Dendritic cell treated with granulocyte-macrophage colony-stimulating factor and Interleukin-4, amounts not matched to agents 40 ng/mL and 50 ng/mL, for 4 days (primary cell): ENCODE measurements around the gene PTPRD.

Experiments used
- H3K27ac Mint-ChIP-seq: one replicate; pipeline ENCODE4 v1.8.0; 2022; ENCODE audit warnings: mild to moderate bottlenecking, mixed read lengths
- H3K27me3 Mint-ChIP-seq: one replicate; pipeline ENCODE4 v1.8.0; 2022; ENCODE audit warnings: mild to moderate bottlenecking, mixed read lengths
- H3K36me3 Mint-ChIP-seq: one replicate; pipeline ENCODE4 v1.8.0; 2022; ENCODE audit warnings: low read depth, mixed read lengths
- H3K4me1 Mint-ChIP-seq: one replicate; pipeline ENCODE4 v1.8.0; 2022; ENCODE audit warnings: low read depth, mixed read lengths
- H3K4me3 Mint-ChIP-seq: one replicate; pipeline ENCODE4 v1.8.0; 2022; ENCODE audit warnings: mild to moderate bottlenecking, moderate library complexity, mixed read lengths
- H3K9me3 Mint-ChIP-seq: one replicate; pipeline ENCODE4 v1.8.0; 2022; ENCODE audit warnings: mixed read lengths
- intact Hi-C: fragments of 100-400 bp; cut with micrococcal nuclease; formaldehyde crosslinking; loops from one replicate; pipeline ENCODE4 v1.15.0; 2022

Gene PTPRD

GRCh38 chr9:10236161-10236560, 376.6 kb downstream of the PTPRD start:
- Mint-ChIP-seq H3K4me3 (no peak overlapping the region), H3K27me3 (no peaks in the 10 kb centered on the region), H3K4me1 (no peaks in the 10 kb centered on the region), H3K36me3 (no peaks in the 10 kb centered on the region), H3K9me3 (no peaks in the 10 kb centered on the region), H3K27ac (no peak overlapping the region)
- intact Hi-C loops, result no loop called here

- no peaks in the 10 kb centered on the region for H3K9me3 Mint-ChIP-seq
- H3K4me3 Mint-ChIP-seq, result no peak overlapping the region
- intact Hi-C loops, result no loop called here
- H3K4me1 Mint-ChIP-seq, result no peaks in the 10 kb centered on the region
- H3K27ac Mint-ChIP-seq, result no peak overlapping the region
- H3K36me3 Mint-ChIP-seq, result no peaks in the 10 kb centered on the region
- no peaks in the 10 kb centered on the region for H3K27me3 Mint-ChIP-seq
Measured at GRCh38 chr9:10235376-10235775, 377.4 kb downstream of the PTPRD start.

- Mint-ChIP-seq H3K4me1 (no peaks in the 10 kb centered on the region), H3K36me3 (no peaks in the 10 kb centered on the region), H3K27me3 (no peaks in the 10 kb centered on the region), H3K9me3 (no peaks in the 10 kb centered on the region), H3K27ac (no peak overlapping the region), H3K4me3 (no peak overlapping the region)
- intact Hi-C loops, result no loop called here
Measured at GRCh38 chr9:10232352-10232930, 380.4 kb downstream of the PTPRD start.

- Mint-ChIP-seq H3K36me3 (no peaks in the 10 kb centered on the region), H3K9me3 (no peaks in the 10 kb centered on the region), H3K4me3 (no peak overlapping the region), H3K27ac (no peak overlapping the region), H3K4me1 (no peaks in the 10 kb centered on the region), H3K27me3 (no peaks in the 10 kb centered on the region)
- intact Hi-C loops, result no loop called here
Measured at GRCh38 chr9:10230512-10230911, 382.3 kb downstream of the PTPRD start.

GRCh38 chr9:10228082-10228481, 384.7 kb downstream of the PTPRD start:
- no peaks in the 10 kb centered on the region for H3K4me1 Mint-ChIP-seq
- H3K27me3 Mint-ChIP-seq, result no peaks in the 10 kb centered on the region
- intact Hi-C loops, result loop anchor here (10.0 kb wide), 1 partner anchor 467 kb away; no protein-coding TSS in a partner anchor
- H3K9me3 Mint-ChIP-seq, result no peaks in the 10 kb centered on the region
- no peaks in the 10 kb centered on the region for H3K36me3 Mint-ChIP-seq
- no peak overlapping the region for H3K4me3 Mint-ChIP-seq
- no peak overlapping the region for H3K27ac Mint-ChIP-seq

- intact Hi-C loops, result loop anchor here (10.0 kb wide), 1 partner anchor 468 kb away; no protein-coding TSS in a partner anchor
- no peaks in the 10 kb centered on the region for H3K27me3 Mint-ChIP-seq
- H3K4me1 Mint-ChIP-seq, result no peaks in the 10 kb centered on the region
- no peaks in the 10 kb centered on the region for H3K36me3 Mint-ChIP-seq
- no peaks in the 10 kb centered on the region for H3K9me3 Mint-ChIP-seq
- H3K27ac Mint-ChIP-seq, result no peak overlapping the region
- no peak overlapping the region for H3K4me3 Mint-ChIP-seq
Measured at GRCh38 chr9:10226996-10227395, 385.8 kb downstream of the PTPRD start.

- Mint-ChIP-seq H3K4me1 (peaks cover 6% of the 10 kb centered on the region), H3K27me3 (peaks cover 6% of the 10 kb centered on the region), H3K36me3 (no peaks in the 10 kb centered on the region), H3K9me3 (no peaks in the 10 kb centered on the region), H3K27ac (no peak overlapping the region), H3K4me3 (no peak overlapping the region)
- intact Hi-C loops, result no loop called here
Measured at GRCh38 chr9:10212702-10213101, 400.1 kb downstream of the PTPRD start.

- Mint-ChIP-seq H3K27ac (no peak overlapping the region), H3K4me1 (peaks cover 6% of the 10 kb centered on the region), H3K36me3 (no peaks in the 10 kb centered on the region), H3K27me3 (peaks cover 6% of the 10 kb centered on the region), H3K9me3 (no peaks in the 10 kb centered on the region), H3K4me3 (no peak overlapping the region)
- intact Hi-C loops, result no loop called here
Measured at GRCh38 chr9:10208691-10209069, 404.1 kb downstream of the PTPRD start.

- peaks cover 6% of the 10 kb centered on the region for H3K27me3 Mint-ChIP-seq
- no peaks in the 10 kb centered on the region for H3K9me3 Mint-ChIP-seq
- H3K4me1 Mint-ChIP-seq, result peaks cover 6% of the 10 kb centered on the region
- no peak overlapping the region for H3K27ac Mint-ChIP-seq
- intact Hi-C loops, result no loop called here
- H3K4me3 Mint-ChIP-seq, result no peak overlapping the region
- no peaks in the 10 kb centered on the region for H3K36me3 Mint-ChIP-seq
Measured at GRCh38 chr9:10204276-10204675, 408.5 kb downstream of the PTPRD start.

GRCh38 chr9:10173561-10173960, 439.2 kb downstream of the PTPRD start:
- H3K4me1 Mint-ChIP-seq, result no peaks in the 10 kb centered on the region
- intact Hi-C loops, result no loop called here

GRCh38 chr9:10172476-10172875, 440.3 kb downstream of the PTPRD start:
- Mint-ChIP-seq H3K36me3 (no peaks in the 10 kb centered on the region), H3K9me3 (no peaks in the 10 kb centered on the region), H3K4me1 (no peaks in the 10 kb centered on the region), H3K27ac (no peak overlapping the region), H3K4me3 (no peak overlapping the region), H3K27me3 (no peaks in the 10 kb centered on the region)
- intact Hi-C loops, result no loop called here

More at GRCh38 chr9:10173561-10173960, 439.2 kb downstream of the PTPRD start:
- H3K27me3 Mint-ChIP-seq, result no peaks in the 10 kb centered on the region
- no peaks in the 10 kb centered on the region for H3K36me3 Mint-ChIP-seq
- no peak overlapping the region for H3K4me3 Mint-ChIP-seq
- no peaks in the 10 kb centered on the region for H3K9me3 Mint-ChIP-seq
- no peak overlapping the region for H3K27ac Mint-ChIP-seq

- H3K9me3 Mint-ChIP-seq, result no peaks in the 10 kb centered on the region
- H3K36me3 Mint-ChIP-seq, result no peaks in the 10 kb centered on the region
- intact Hi-C loops, result no loop called here
- H3K27me3 Mint-ChIP-seq, result no peaks in the 10 kb centered on the region
- no peaks in the 10 kb centered on the region for H3K4me1 Mint-ChIP-seq
- H3K27ac Mint-ChIP-seq, result no peak overlapping the region
- no peak overlapping the region for H3K4me3 Mint-ChIP-seq
Measured at GRCh38 chr9:10168241-10168640, 444.6 kb downstream of the PTPRD start.

GRCh38 chr9:10148796-10149195, 464.0 kb downstream of the PTPRD start:
- H3K36me3 Mint-ChIP-seq, result no peaks in the 10 kb centered on the region
- H3K4me1 Mint-ChIP-seq, result no peaks in the 10 kb centered on the region
- intact Hi-C loops, result no loop called here
- no peaks in the 10 kb centered on the region for H3K9me3 Mint-ChIP-seq
- H3K4me3 Mint-ChIP-seq, result no peak overlapping the region
- H3K27me3 Mint-ChIP-seq, result no peaks in the 10 kb centered on the region
- H3K27ac Mint-ChIP-seq, result no peak overlapping the region

GRCh38 chr9:10146517-10147331, 466.1 kb downstream of the PTPRD start:
- Mint-ChIP-seq H3K4me3 (no peak overlapping the region), H3K4me1 (no peaks in the 10 kb centered on the region), H3K27me3 (no peaks in the 10 kb centered on the region), H3K9me3 (no peaks in the 10 kb centered on the region), H3K36me3 (no peaks in the 10 kb centered on the region), H3K27ac (no peak overlapping the region)
- intact Hi-C loops, result no loop called here

- H3K4me3 Mint-ChIP-seq, result no peak overlapping the region
- no peaks in the 10 kb centered on the region for H3K36me3 Mint-ChIP-seq
- H3K27me3 Mint-ChIP-seq, result no peaks in the 10 kb centered on the region
- H3K4me1 Mint-ChIP-seq, result no peaks in the 10 kb centered on the region
- intact Hi-C loops, result no loop called here
- H3K27ac Mint-ChIP-seq, result no peak overlapping the region
- H3K9me3 Mint-ChIP-seq, result peaks cover 10% of the 10 kb centered on the region
Measured at GRCh38 chr9:10144355-10144754, 468.4 kb downstream of the PTPRD start.
